BLaER1 treated with 17β-estradiol and CSF1 and Interleukin-3, amounts not matched to agents 10 nM and 100 nM (cell line): ENCODE measurements around the gene TRPV6.

ENCODE experiments used
- H3K27ac ChIP-seq, 11 experiments: shearing (Covaris generic); formaldehyde crosslinking; 2 replicates each; pipeline ENCODE4 v1.8.1; 2022
- H3K27me3 ChIP-seq, 11 experiments: shearing (Covaris generic); formaldehyde crosslinking; 2 replicates each; pipeline ENCODE4 v1.8.1; 2022
- H3K36me3 ChIP-seq, 11 experiments: shearing (Covaris generic); formaldehyde crosslinking; 2 replicates each; pipeline ENCODE4 v1.8.1; 2022
- H3K4me1 ChIP-seq, 10 experiments: shearing (Covaris generic); formaldehyde crosslinking; 2 replicates each; pipeline ENCODE4 v1.8.1; 2022
- H3K4me2 ChIP-seq, 11 experiments: shearing (Covaris generic); formaldehyde crosslinking; 2 replicates each; pipeline ENCODE4 v1.8.1; 2022
- H3K4me3 ChIP-seq, 10 experiments: shearing (Covaris generic); formaldehyde crosslinking; 2 replicates each; pipeline ENCODE4 v1.8.1; 2022
- H3K9ac ChIP-seq, 11 experiments: shearing (Covaris generic); formaldehyde crosslinking; 2 replicates each; pipeline ENCODE4 v1.8.1; 2022
- H3K9me3 ChIP-seq, 11 experiments: shearing (Covaris generic); formaldehyde crosslinking; replicated peaks in 1 of 11; 2 replicates each; pipeline ENCODE4 v1.8.1; 2022
- H4K20me1 ChIP-seq, 11 experiments: shearing (Covaris generic); formaldehyde crosslinking; 2 replicates each; pipeline ENCODE4 v1.8.1; 2022
- Cebpa-rat ChIP-seq, 11 experiments: shearing (Covaris generic); IDR thresholded peaks; 2 replicates each; pipeline ENCODE4 v1.8.1; 2022

The TRPV6 gene

DNA sequence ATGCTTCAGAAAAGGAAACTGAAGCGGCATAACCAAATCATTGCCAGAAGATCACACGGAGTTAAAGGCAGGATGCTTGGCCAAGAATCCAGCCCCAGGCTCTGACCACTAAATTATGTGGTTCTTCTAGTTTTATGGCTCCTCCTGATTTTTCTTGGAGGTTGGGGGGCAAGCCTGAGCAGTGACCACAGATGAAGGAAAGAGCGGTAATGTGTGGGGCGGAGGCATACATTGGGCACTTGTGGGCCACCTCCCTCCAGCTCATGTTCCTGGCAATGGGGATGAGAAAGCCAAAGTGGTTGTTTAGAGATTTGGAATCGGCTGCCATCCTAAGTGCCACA lies 3.2 kb downstream of the TRPV6 start:
- Histone ChIP-seq H3K27ac (no peak overlapping the region), H4K20me1 (no peaks in the 10 kb centered on the region), H3K27me3 (no peaks in the 10 kb centered on the region), H3K9ac (no peak overlapping the region), H3K4me2 (no peak overlapping the region), H3K4me3 (no peak overlapping the region), H3K4me1 (peaks cover 0 to 7% (median 0%) of the 10 kb centered on the region in 10 experiments; a peak in 1 of 20 replicates), H3K36me3 (no peaks in the 10 kb centered on the region), H3K9me3 (no peaks in the 10 kb centered on the region)
- no peak for TF ChIP-seq Cebpa-rat (IDR thresholded peaks at IDR 0.05)

DNA sequence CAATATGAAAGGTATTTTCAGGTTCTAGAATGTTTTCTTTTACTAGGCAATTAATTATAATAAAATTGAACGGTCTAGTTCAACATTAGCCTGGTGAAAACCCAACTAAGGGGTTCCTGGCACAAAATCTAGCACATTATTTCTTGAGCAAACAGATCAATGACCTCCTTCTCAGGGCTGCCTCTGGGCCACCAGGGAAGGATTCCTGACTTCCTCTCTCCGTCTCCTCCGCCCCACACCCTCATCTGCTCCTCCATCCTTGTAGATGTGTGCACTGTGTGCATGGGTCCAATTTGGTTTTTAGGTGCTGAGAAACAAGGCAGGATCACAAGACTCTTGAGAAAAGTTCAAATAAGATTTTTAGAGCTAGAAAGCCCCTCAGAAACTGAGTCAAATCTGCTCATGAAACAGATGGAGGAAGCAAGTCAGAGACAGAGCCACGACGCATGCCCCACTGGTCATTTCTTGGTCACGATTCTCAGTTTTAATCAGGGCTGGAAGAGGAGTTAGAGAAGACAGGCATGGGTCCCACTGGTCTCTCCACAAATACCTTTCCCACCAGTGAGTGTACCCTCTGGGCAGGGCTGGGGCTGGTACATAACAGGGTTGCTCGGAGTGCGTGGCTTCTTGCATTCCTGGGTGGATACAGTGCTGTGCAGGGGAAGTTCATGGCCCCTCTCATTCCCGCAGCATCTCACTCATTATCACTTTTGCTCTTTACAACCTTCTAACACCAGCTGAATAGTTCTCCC lies 3.8 kb downstream of the TRPV6 start:
- no peak for TF ChIP-seq Cebpa-rat (IDR thresholded peaks at IDR 0.05)
- no peaks in the 10 kb centered on the region for H4K20me1 ChIP-seq
- H3K36me3 ChIP-seq, result no peaks in the 10 kb centered on the region
- H3K27ac ChIP-seq, result no peak overlapping the region
- no peaks in the 10 kb centered on the region for H3K9me3 ChIP-seq
- no peaks in the 10 kb centered on the region for H3K27me3 ChIP-seq
- H3K9ac ChIP-seq, result no peak overlapping the region
- H3K4me2 ChIP-seq, result no peak overlapping the region
- no peak overlapping the region for H3K4me3 ChIP-seq
- peaks cover 0 to 7% (median 0%) of the 10 kb centered on the region in 10 experiments; a peak in 1 of 20 replicates for H3K4me1 ChIP-seq

DNA sequence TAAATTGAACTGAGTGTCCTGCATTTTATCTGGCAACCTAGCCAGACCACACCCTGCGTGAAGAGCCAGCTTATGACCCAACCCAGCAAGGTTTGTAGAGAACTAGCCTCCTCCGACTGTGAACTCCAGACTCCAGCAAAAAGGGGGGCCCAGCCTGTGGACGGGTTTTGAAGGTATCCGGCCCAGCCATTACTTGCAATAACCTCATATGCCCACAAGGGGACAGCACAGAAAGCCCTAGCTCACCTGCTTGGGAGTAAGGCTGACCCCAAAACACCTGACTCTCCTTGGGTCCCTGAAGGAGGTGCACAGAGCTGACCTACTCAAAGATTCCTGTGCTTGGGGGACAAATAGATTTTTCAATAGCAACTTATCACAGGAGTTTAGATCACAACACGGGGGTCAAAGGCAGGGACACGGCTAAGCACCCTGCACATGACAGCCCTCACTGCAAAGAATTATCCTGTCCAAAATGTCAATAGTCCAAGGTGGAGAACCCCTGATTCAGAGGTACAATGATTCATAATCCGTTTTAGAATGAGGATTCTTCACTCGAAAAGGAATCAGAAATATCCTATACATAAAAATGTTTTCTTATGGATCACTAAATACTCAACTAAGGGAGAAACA lies 4.6 kb downstream of the TRPV6 start:
- H4K20me1 ChIP-seq, result no peaks in the 10 kb centered on the region
- H3K4me3 ChIP-seq, result no peak overlapping the region
- H3K4me2 ChIP-seq, result no peak overlapping the region
- peaks cover 0 to 7% (median 0%) of the 10 kb centered on the region in 10 experiments; a peak in 1 of 20 replicates for H3K4me1 ChIP-seq
- no peak overlapping the region for H3K27ac ChIP-seq
- no peaks in the 10 kb centered on the region for H3K27me3 ChIP-seq
- TF ChIP-seq Cebpa-rat (IDR thresholded peaks at IDR 0.05), result no peak
- no peak overlapping the region for H3K9ac ChIP-seq
- no peaks in the 10 kb centered on the region for H3K36me3 ChIP-seq
- no peaks in the 10 kb centered on the region for H3K9me3 ChIP-seq

DNA sequence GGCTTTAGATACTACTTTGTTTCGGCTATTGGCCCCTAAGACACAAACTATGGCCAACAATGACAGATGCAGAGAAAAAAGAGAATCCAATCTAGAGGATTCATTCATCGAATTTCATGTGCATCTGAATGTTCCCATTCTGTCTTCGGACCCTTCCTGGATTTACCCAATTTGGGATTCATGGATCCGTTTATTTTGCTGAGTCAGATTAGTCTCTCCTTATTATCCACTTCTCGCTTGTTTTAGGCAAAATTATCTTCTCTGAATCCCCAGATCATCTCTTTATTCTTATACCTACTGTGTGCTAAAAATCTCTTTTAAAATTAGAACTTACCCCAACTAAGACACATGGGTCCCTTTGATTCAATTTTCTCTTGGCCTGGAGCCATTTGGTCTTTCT lies 6.5 kb downstream of the TRPV6 start:
- no peaks in the 10 kb centered on the region for H4K20me1 ChIP-seq
- no peaks in the 10 kb centered on the region for H3K36me3 ChIP-seq
- peaks cover 0 to 9% (median 0%) of the 10 kb centered on the region in 11 experiments; a peak in 1 of 22 replicates for H3K9me3 ChIP-seq
- no peak overlapping the region for H3K4me2 ChIP-seq
- H3K4me3 ChIP-seq, result no peak overlapping the region
- H3K27me3 ChIP-seq, result no peaks in the 10 kb centered on the region
- peaks cover 0 to 2% (median 0%) of the 10 kb centered on the region in 10 experiments; a peak in 1 of 20 replicates for H3K4me1 ChIP-seq
- no peak for TF ChIP-seq Cebpa-rat (IDR thresholded peaks at IDR 0.05)
- no peak overlapping the region for H3K27ac ChIP-seq
- no peak overlapping the region for H3K9ac ChIP-seq

DNA sequence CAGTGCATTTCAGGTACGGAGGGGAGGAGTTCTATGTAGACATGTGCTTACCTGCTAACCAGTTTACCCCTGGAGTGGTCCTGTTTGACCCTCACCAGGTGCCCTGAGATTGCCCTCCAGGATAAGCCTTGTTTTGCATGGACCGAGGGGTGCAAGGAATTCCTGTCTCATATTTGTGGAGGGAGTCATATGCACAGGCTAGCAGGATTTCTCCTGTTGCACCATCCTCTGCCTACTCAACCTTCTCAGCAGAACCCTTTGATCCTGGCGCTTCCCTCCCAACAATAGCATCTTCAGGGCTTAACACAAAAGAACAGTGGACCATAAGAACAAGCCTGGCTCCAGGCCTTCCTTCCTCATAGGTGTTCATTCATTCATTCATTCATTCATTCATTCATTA lies 7.2 kb downstream of the TRPV6 start:
- TF ChIP-seq Cebpa-rat (IDR thresholded peaks at IDR 0.05), result no peak
- Histone ChIP-seq H3K4me3 (no peak overlapping the region), H3K4me1 (no peaks in the 10 kb centered on the region), H4K20me1 (no peaks in the 10 kb centered on the region), H3K27ac (no peak overlapping the region), H3K27me3 (no peaks in the 10 kb centered on the region), H3K36me3 (no peaks in the 10 kb centered on the region), H3K9ac (no peak overlapping the region), H3K9me3 (peaks cover 0 to 9% (median 0%) of the 10 kb centered on the region in 11 experiments; a peak in 1 of 22 replicates), H3K4me2 (no peak overlapping the region)

DNA sequence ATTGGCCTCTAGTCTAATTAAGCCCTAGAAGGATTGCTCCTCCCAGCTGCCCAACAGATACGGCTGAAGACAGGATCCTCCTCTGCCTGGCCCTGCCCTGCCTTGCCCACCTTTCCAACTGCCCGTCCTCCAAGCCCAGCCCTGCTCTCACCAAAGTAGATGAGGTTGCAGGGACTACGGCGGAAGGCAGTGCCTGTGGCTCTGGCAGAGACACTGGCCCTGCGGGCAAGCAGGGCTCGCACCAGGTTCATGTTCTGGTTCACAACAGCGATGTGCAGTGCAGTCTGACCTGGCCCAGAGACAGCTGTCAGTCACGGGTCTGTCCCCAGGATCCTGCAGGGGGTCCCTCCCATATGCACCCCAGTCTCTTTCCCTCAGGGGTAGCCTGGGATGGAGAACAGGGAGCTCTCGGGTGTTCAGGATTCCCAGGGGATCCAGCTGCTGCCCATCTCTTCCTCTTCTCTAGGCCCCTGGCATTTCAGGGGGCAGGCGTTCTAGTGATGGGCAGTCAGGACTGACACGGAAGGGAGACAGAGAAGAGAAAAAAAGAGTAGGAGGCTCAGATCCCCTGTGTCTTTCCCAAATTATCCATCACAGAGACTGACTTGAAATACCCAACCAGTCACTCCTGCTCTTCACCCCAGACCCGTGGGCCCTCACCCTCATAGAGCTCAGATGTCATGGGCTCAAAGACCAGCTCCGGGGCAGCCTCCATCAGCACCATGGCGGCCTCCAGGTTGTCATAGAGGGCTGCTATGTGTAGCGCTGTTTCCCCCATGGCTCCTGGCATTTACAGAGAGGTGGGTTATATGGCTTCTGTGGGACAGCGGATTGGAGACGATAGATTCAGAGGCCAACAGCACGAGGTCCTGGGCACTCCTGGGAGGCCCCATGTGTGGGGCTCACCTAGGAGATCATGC lies 8.3 kb downstream of the TRPV6 start:
- no peaks in the 10 kb centered on the region for H4K20me1 ChIP-seq
- H3K27me3 ChIP-seq, result no peaks in the 10 kb centered on the region
- TF ChIP-seq Cebpa-rat (IDR thresholded peaks at IDR 0.05), result no peak
- no peak overlapping the region for H3K27ac ChIP-seq
- no peaks in the 10 kb centered on the region for H3K4me1 ChIP-seq
- no peaks in the 10 kb centered on the region for H3K36me3 ChIP-seq
- no peak overlapping the region for H3K4me3 ChIP-seq
- peaks cover 0 to 9% (median 0%) of the 10 kb centered on the region in 11 experiments; a peak in 1 of 22 replicates for H3K9me3 ChIP-seq
- no peak overlapping the region for H3K9ac ChIP-seq
- H3K4me2 ChIP-seq, result no peak overlapping the region

DNA sequence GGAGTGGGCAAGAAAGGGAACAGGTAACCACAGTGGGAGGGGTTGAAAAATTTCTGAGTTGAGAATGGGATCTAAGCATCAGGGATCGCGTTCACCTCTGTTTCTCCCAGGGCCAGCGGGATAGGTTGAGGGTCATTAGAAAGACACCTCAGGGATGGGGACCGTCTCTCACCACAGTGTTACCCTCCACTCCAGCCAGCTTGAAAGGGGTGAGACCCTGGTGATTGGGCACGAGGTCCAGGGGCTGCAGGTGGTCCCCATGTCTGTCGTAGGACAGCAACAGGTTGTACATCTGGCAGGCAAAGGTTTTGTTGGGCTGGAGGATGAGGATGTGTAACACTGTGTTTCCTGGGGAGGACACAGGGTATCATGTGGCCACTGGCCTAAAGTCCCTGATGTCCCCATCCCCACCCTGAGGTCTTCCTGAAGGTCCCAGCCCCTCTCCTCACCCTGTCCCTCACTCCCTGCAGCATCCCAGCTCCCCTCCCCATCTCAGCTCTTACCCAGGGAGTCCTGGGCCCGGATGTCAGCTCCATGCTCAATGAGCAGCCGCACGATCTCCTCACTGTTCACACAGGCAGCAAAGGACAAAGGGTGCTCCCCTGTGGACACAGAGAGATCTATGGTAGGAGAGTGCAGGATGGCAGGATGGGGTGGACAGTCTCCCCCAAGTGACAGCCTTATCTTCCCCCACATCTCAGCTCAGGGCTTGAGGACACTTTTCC lies 9.1 kb downstream of the TRPV6 start:
- no peak for TF ChIP-seq Cebpa-rat (IDR thresholded peaks at IDR 0.05)
- Histone ChIP-seq H3K9ac (no peak overlapping the region), H4K20me1 (no peaks in the 10 kb centered on the region)

DNA sequence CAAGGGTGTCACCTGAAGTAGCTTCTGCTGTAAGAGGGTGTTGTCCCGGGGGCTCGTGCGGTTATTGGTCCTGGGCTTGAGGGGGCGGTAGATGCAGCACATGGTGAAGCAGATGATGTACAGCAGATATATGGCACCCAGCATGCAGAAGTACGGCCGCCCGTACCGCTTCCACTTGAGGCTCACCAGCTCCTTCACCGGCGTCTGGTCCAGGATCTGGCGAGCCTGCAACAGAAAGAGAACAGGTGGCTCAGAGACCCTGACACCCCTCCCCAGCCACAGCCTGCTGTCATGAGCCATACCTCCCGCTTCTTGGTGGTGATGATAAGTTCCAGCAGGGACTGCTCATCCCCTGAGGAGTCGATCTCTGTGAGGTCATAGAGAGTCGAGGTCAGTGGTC lies 10.1 kb downstream of the TRPV6 start:
- Histone ChIP-seq H3K4me2 (no peak overlapping the region), H3K9me3 (peaks cover 0 to 9% (median 0%) of the 10 kb centered on the region in 11 experiments; a peak in 1 of 22 replicates), H3K36me3 (no peaks in the 10 kb centered on the region; a peak in 1 of 22 replicates), H3K9ac (no peak overlapping the region), H3K27ac (no peak overlapping the region), H4K20me1 (no peaks in the 10 kb centered on the region), H3K4me1 (no peaks in the 10 kb centered on the region), H3K4me3 (no peak overlapping the region), H3K27me3 (no peaks in the 10 kb centered on the region)
- TF ChIP-seq Cebpa-rat (IDR thresholded peaks at IDR 0.05), result no peak

More for the DNA sequence above, 9.1 kb downstream of the TRPV6 start:
- Histone ChIP-seq H3K27me3 (no peaks in the 10 kb centered on the region), H3K4me1 (no peaks in the 10 kb centered on the region), H3K27ac (no peak overlapping the region), H3K4me2 (no peak overlapping the region), H3K4me3 (no peak overlapping the region), H3K9me3 (peaks cover 0 to 9% (median 0%) of the 10 kb centered on the region in 11 experiments; a peak in 1 of 22 replicates), H3K36me3 (no peaks in the 10 kb centered on the region)
